ENCODE data around the gene SASH3.

SASH3 gene

DNA sequence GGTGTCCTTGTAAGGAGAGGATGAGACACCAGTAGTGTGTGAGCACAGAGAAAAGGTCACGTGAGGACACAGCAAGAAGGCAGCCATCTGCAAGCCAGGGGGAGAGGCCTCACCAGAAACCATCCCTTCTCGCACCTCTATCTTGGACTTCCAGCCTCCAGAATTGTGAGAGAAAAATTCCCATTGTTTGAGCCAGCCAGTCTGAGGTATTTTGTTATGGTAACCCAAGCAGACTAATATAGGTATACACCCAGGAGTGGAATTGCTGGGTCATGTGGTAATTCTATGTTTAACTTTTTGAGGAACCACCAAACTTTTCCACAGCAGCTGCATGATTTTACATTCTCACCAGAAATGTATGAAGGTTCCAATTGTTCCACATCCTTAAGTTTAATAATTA lies 38.4 kb downstream of the SASH3 start:
- DNase-seq = no peak

- DNase-seq = peak; percentile 56
Measured at GRCh38 chrX:129823115-129823514, 43.4 kb downstream of the SASH3 start.

GRCh38 chrX:129823522-129823921 lies 43.8 kb downstream of the SASH3 start:
- peak; percentile 74 for DNase-seq

DNA sequence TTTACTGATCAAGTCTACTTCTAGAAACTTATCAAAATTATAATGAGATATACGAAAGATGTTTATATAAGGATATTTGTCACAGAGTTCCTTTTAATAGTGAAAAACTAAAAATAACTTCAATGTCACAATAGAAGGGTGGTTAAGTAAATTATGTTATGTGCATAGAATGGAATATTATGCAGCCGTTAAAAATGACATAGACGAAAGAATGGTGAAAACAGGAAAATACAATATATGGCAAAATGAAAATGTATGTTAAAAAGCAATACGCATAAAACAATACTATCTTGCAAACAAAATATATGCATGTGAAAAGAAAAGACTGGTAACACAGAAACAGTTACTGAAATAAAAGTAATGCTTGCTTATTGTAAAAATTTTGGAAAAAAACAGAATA lies 44.9 kb downstream of the SASH3 start:
- DNase-seq = no peak

DNA sequence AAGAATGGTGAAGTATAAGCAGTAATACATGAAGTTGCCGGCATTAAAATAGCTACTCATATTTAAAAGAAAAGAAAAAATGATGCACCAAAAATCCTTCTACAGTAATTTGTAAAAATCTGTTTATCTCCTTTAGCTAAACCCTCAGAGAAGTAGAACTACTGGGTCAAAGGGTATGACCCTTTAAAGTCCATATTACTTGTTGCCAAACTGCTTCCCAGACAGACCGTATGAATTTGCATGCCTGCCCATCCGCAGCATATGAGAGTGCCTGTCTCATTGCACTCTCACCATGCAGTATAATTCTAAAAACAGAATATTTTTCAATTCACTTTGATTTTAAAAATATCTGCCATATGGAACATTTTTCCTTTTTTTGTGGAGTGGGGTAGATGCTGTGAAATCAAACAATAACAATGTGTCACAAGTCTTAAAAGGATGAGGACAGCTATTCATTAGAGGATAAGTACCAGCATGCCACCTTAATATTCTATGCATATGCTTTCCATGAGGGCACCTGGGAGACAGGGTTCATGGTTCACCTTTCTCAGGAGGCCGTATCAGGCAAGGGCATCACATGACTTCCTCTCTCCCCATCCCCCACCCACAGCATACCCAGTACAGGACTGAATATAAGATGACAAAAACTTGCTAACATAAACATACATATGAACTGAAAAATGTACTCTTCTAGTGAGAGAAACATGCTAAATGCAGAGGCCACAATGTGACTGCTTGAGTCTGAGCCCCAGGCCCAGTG lies 46.2 kb downstream of the SASH3 start:
- DNase-seq = no peak

DNA sequence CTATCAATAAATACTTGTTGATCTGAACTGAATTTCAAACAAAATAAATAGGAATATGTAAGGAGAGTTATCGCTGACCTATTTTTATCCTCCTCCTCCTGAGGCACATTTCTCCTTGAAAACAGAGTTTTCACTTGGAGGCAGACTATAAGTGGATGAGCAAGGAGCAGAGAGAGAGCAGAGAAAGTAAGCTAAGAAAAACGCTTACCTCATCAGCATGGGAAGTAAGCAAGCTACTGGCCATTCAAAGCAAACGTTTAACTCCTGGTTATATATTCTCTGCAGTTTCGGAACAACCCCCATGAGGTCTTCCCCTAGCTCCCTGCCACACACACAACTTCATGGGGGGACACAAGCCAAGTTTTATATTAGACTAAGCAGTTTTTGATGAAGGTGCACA lies 50.7 kb downstream of the SASH3 start:
- DNase-seq = no peak

GRCh38 chrX:129831091-129831885 lies 51.5 kb downstream of the SASH3 start:
- DNase-seq = no peak

GRCh38 chrX:129833153-129833990 lies 53.6 kb downstream of the SASH3 start:
- peak; percentile 43 for DNase-seq

- DNase-seq = no peak
Measured at GRCh38 chrX:129836827-129837226, 57.1 kb downstream of the SASH3 start.

GRCh38 chrX:129840344-129840743 lies 60.6 kb downstream of the SASH3 start:
- DNase-seq = no peak

DNA sequence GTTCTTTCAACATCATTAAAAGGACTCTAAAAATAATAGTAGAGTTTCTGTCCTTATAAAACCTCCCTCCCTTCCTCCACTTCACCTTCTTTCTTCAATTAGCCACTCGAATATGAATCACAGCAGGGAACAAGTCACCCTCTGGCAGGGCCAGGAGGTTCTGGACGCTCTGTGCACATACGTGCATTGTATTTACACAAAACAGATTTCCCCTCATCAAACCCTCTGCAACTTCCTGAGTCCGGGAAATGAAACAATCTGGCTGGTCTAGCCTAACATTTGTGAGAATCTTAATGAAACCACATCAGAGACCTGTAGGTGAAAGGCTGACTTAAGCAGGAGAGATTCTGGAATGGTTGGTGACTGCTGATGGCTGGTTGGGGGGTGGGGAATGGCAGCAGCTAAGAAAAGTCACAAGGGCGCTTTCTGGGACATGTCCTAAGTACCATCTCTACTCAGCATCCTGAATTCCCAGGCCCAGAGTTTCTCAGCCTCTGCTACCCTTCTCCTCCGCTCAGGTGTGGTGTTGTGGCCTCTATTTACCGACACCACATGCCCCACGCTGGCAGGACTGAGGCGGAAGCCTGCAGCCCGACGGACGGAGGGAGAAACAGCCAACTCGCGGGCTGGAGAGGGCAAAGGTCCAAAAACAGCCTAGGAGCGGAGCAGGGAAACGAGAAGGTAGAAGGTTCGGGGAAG lies 62.9 kb downstream of the SASH3 start:
- peak; percentile 57 for DNase-seq

DNA sequence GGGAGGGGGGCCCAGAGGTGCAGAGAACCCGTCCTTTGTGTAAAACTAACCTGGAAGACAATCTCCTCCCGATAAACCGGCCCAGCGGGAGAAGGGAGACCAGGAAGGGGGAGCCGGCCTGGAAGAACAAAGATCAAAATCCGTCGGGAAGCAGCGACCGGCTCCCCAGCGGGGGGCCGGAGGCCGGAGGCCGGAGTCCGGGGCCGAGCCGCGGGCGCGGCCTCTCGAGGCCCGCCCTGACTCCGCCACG lies 63.4 kb downstream of the SASH3 start:
- no peak for DNase-seq

- peak; percentile 85 for DNase-seq
Measured at GRCh38 chrX:129843459-129844306, 63.9 kb downstream of the SASH3 start, which contains the start of gene ZDHHC9. TSS of gene ZDHHC9 (minus strand) at chrX:129843886. CDS start at chrX:129841945, 1,941 bp downstream.
